GM21529 (cell line): ENCODE measurements around the gene CTNND2.
"Not testable (repeated sequence)": the region's sequence is repeated elsewhere in the genome, so short reads cannot be mapped to it uniquely, and the experiment has no call there.

Source experiments
- ATAC-seq: cut with Tn5 transposase; IDR thresholded peaks from one replicate; pipeline ENCODE4 v1.9.1; 2021; ENCODE audit not compliant: unreplicated experiment

CTNND2 gene

GRCh38 chr5:11869203-11869602 lies 35.0 kb downstream of the CTNND2 start:
- no peak for ATAC-seq

GRCh38 chr5:11863911-11864310 lies 40.3 kb downstream of the CTNND2 start:
- no peak for ATAC-seq

- no peak for ATAC-seq
Observed at GRCh38 chr5:11857391-11857790, 46.9 kb downstream of the CTNND2 start.

DNA sequence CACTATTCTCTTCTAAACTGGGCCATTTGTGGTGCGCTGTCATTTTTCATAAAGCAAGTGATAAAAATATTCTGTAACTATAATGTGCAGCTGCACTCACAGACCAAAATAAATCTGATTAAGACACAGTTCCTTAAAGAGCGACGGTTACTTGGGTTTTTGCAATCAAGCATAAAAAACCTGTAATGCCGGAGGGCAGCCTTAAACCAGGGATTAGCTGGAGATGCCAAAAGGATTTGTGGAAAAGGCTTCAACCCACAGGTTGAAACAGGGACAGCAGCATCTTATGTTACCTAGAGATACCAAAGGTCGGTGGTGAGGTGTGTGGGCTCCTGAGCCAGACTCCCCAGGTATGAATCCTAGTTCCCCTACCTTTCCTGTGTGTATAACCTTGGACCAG lies 49.3 kb downstream of the CTNND2 start:
- no peak for ATAC-seq

GRCh38 chr5:11853796-11854195 lies 50.5 kb downstream of the CTNND2 start:
- ATAC-seq: no peak

DNA sequence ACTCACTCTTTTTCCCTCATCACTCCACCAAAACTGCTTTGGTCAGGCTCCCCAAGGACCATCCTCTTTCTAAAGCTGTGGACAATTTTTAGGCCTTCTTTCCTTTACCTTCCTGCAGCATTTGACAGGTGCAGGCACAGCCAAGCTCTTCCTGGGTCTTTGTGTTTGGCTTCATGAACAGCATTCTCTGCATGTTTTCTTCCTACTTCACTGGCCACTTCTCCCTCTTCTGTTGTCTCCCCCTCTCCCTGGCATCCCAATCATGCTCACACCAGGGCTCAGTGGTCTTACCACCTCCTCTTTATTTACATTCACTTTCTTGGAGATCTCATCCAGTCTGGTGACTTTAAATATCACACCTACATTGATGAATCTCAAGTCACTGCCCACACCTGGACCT lies 51.1 kb downstream of the CTNND2 start:
- no peak for ATAC-seq

DNA sequence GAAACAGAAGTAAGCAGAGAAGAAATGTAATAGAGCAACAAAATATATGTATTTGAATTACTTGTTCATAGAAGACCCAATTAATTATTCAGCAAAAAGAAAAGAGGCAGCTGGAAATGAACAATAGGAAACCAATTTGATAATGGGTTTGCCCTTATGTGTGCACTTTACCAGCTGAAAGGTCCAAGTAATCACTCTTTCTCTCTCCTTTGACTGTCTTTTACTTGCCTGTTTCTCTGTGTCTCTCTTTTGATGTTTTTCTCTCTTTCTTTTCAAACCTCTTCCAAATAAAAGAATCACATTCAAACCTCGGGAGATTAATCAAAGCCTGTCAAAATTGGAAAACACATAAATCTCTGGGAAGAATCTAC lies 51.5 kb downstream of the CTNND2 start:
- no peak for ATAC-seq

GRCh38 chr5:11851965-11852716 lies 52.1 kb downstream of the CTNND2 start:
- no peak for ATAC-seq

DNA sequence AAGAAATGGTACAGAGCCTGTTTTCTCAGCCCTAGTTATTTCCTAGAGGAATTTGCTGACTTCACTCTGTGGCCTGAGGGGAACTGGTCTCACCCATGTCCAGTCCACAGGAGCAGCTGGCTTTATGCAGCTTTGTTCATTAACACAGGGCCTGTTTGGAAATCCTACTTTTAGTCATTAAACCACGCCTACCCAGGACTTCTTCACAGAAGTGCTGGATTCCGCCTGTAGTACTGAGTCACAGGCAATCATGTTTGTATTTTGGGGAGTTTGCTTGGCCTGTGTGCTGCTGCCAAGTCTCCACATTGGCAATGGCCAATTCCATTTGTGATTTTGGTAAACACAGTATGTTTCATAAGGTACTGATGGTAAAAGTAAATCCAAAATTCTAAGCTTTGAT lies 52.8 kb downstream of the CTNND2 start:
- ATAC-seq: no peak

DNA sequence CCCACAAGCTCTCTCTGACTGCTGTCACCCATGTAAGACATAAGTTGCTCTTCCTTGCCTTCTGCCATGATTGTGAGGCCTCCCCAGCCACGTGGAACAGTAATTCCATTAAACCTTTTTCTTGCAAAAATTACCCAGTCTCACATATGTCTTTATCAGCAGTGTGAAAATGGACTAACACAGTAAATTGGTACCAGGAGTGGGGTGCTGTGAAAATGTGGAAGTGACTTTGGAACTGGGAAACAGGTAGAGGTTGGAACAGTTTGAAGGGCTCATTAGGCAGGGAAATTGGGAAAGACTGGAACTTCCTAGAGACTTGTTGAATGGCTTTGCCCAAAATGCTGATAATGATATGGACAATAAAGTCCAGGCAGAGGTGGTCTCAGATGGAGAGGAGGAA lies 75.7 kb downstream of the CTNND2 start:
- ATAC-seq: not testable (repeated sequence)

DNA sequence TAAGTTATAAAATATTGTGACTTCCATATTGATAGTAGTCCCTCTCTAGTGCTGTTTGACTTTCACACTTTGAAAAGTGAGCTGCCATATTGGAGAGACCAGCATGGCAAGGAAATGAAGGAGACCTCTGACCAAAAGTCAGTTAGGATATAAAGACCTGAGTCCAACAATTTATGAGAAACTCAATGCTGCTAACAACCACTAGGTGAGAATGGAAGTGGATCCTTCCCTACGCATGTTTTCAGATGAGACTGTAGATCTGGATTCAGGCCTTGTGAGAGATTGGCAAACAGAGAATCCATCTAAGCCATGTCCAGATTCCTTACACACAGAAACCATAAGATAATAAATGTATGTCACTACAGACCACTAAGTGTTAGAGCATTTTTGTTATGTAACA lies 81.6 kb downstream of the CTNND2 start:
- no peak for ATAC-seq

DNA sequence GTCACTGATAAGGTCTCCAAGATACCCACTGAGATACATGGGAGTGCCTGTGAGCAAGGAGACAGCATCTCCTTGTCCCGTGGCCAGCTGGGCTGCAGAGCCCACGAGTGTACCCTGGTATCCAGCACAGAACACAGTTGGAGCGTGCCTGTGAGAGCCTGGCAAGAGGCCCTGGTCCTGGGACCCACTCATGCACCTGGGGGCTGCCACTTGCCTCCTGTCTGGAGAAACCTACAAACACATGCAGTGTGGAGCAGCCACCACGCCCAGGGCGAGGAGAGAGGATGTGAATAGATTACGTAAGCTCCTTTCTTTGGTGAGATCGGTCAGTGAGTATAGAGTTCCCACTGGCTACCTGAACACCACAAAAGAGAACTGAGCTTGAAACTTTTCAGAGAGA lies 88.3 kb downstream of the CTNND2 start:
- no peak for ATAC-seq

DNA sequence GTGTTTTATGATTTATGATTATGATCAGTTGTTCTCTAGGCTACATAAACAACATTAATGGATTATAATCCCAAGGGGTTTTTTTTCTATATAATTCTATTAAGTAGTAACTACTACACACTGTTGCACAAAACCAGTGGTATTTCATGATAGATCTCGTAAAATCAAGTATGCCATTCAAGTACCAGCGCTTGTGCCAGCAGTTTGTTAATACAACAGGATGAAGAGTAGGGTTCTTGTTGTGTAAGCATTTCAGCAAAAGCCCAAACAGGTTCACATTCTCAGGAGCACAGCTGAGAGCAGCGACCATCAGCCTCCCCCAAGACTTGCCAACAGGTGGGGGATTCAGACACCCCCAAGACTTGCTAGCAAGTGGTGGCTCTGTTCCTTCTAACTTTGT lies 88.8 kb downstream of the CTNND2 start:
- no peak for ATAC-seq

DNA sequence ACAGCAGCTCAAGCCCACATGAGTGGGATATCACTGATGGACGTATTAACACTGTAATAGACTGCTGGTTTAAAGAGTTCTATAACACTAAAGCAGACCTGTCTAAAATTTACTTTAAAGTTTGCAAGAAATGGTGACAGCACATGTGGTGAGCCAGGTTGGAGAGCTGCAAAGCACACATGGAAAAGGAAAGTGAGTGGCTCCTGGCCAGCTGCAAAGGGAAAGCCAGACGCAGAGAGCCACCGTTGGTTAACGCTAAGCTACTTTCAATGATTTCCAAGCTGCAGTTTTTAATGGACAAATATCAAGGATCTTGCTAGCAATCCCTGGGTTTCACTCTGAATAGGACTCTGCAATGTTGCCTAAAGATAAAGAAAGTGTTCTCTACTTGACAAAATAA lies 89.9 kb downstream of the CTNND2 start:
- ATAC-seq: no peak

DNA sequence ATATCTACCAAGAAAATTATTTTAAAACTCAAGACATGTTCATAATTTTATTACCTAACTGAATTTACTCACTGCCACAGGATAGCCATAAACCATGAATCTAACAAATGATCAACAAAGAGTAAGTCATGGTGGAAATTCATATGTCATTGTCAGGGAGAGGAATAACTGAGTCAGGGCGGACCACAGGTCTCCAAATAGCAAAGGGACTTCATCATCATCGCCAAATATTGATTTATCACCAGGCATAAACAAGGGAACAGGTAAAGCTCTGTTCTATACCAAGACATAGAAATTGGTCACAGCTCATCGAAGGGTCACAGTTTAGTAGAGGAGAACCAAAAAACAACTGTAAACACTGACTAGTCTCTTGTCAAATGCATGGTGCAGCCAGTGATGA lies 94.8 kb downstream of the CTNND2 start:
- no peak for ATAC-seq

- ATAC-seq: no peak
Observed at GRCh38 chr5:11803436-11803835, 100.8 kb downstream of the CTNND2 start.

DNA sequence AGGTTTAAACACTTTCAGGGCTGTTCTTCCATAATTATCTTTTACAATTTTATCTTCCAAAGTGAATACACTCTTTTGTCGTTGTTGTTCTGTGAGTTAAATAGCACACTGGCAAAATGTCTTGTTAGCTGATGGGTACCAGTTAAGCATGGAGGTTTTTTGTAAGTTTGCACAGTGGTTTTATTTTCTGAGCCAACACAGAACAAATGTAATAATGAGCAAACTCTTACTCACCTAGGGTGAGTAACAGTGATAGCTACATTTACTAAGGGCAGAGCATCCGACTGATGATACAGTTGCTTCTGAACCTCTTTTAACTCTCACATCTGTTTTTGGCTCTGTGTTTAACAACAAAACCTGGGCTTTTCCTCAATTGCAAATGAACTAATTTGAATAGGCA lies 103.2 kb downstream of the CTNND2 start:
- ATAC-seq: no peak

DNA sequence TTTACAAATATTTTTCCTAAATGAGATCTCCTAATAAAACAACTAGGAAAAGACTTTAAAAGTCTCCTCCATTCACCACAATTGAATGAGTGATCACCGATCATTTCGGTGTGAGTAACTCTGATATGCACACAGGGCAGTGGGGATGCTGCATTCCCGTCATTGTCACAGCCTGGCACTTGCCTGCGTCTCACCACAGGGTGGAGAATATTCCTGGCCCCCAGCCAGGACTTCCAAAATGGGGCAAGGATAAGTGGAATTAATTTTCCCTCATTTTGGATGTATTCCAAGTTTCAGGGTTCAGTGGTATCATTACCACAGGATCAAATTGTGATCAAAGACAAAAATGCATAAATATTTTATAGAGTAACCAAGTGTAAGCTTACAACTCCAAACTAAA lies 107.1 kb downstream of the CTNND2 start:
- no peak for ATAC-seq

DNA sequence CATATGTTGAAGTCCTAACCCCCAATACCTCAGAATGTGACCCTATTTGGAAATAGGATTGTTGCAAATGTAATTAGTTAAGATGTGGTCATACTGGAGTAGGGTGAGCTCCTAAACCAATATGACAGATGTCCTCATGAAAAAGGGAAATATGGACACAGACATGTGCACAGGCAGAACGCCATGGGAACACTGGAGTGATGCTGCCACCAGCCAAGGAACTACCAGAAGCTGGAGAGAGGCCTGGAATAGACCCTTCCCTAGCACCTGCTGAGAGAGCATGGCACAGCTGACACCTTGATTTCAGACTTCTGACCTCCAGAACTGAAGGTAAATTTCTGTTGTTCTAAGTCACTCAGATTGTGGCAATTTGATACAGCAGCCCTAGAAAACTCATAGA lies 110.8 kb downstream of the CTNND2 start:
- ATAC-seq: no peak

GRCh38 chr5:11792621-11793020 lies 111.6 kb downstream of the CTNND2 start:
- ATAC-seq: no peak

- ATAC-seq: no peak
Observed at GRCh38 chr5:11791792-11792191, 112.5 kb downstream of the CTNND2 start.

GRCh38 chr5:11790201-11790600 lies 114.0 kb downstream of the CTNND2 start:
- ATAC-seq: no peak

- no peak for ATAC-seq
Observed at GRCh38 chr5:11785771-11786352, 118.4 kb downstream of the CTNND2 start.
